Measurements from ENCODE around the gene TSC22D2.

TSC22D2 gene

DNA sequence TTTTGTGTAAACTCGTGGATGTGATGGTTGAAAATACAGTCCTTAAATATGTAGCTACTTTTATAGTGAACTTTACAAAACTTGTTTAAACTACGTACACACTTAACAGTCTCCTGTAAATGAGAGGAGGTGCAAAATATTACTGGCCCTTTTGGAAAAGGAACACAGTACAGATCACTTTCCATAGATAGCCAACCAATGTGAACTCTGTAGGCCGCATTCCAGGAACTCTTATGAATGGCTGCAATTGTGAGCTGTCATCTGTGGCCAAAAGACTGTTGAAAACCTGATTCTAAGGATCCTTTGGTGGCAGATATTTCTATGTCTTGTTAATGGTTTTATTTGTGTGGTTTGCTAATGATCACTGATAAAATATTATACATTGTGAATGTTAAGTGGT, 6.2 kb downstream of the TSC22D2 start:
- ATAC-seq = 0 out of 3 replicates have a peak, but pooled peaks have one; percentile 9
- no peak for TF ChIP-seq BACH2 (CRISPR knock-in tag; IDR thresholded peaks at IDR 0.05; ENCODE audit: borderline replicate concordance)
- no peak for TF ChIP-seq CSDC2 (CRISPR knock-in tag; IDR thresholded peaks at IDR 0.05)
- TF ChIP-seq, protein P1, sequence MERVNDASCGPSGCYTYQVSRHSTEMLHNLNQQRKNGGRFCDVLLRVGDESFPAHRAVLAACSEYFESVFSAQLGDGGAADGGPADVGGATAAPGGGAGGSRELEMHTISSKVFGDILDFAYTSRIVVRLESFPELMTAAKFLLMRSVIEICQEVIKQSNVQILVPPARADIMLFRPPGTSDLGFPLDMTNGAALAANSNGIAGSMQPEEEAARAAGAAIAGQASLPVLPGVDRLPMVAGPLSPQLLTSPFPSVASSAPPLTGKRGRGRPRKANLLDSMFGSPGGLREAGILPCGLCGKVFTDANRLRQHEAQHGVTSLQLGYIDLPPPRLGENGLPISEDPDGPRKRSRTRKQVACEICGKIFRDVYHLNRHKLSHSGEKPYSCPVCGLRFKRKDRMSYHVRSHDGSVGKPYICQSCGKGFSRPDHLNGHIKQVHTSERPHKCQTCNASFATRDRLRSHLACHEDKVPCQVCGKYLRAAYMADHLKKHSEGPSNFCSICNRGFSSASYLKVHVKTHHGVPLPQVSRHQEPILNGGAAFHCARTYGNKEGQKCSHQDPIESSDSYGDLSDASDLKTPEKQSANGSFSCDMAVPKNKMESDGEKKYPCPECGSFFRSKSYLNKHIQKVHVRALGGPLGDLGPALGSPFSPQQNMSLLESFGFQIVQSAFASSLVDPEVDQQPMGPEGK (CRISPR knock-in tag; IDR thresholded peaks at IDR 0.05; ENCODE audit: borderline replicate concordance) = no peak
- TF ChIP-seq TCF4 (CRISPR knock-in tag; IDR thresholded peaks at IDR 0.05; ENCODE audit: borderline replicate concordance) = no peak
- TF ChIP-seq ZNF70 (CRISPR knock-in tag; IDR thresholded peaks at IDR 0.05) = no peak
- no peak for TF ChIP-seq ISL1 (CRISPR knock-in tag; IDR thresholded peaks at IDR 0.05)
- TF ChIP-seq, protein P2, sequence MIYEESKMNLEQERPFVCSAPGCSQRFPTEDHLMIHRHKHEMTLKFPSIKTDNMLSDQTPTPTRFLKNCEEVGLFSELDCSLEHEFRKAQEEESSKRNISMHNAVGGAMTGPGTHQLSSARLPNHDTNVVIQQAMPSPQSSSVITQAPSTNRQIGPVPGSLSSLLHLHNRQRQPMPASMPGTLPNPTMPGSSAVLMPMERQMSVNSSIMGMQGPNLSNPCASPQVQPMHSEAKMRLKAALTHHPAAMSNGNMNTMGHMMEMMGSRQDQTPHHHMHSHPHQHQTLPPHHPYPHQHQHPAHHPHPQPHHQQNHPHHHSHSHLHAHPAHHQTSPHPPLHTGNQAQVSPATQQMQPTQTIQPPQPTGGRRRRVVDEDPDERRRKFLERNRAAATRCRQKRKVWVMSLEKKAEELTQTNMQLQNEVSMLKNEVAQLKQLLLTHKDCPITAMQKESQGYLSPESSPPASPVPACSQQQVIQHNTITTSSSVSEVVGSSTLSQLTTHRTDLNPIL (CRISPR knock-in tag; IDR thresholded peaks at IDR 0.05; ENCODE audit: low read depth) = no peak
- TF ChIP-seq SNAI2 (CRISPR knock-in tag; IDR thresholded peaks at IDR 0.05) = no peak
- TF ChIP-seq ZC3H10 (CRISPR knock-in tag; IDR thresholded peaks at IDR 0.05) = no peak

DNA sequence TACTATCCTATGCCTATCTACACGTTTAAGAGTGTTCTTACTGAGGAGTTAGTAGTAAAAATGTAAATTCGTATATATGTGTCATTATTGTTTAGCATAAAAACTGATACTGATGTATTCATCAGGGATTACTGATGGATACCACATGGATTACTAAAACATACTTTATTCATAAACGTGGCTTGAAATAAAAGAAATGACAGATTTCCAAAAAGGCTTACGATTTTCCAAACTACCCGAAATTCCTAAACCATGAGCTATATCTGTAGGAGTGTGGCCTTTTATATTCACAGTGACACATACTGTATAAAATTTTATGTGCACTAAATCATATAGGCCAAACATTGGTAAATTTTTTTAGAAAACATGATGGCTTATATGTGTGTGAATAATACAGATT, 6.9 kb downstream of the TSC22D2 start:
- ATAC-seq = peak; percentile 5; the same call in 1 of the 3 replicates
- TF ChIP-seq BACH2 (CRISPR knock-in tag; IDR thresholded peaks at IDR 0.05; ENCODE audit: borderline replicate concordance) (no peak), ZFP3 (CRISPR knock-in tag; IDR thresholded peaks at IDR 0.05) (no peak), ARNTL (CRISPR knock-in tag; IDR thresholded peaks at IDR 0.05; ENCODE audit: borderline replicate concordance, low read depth) (no peak), ISL1 (CRISPR knock-in tag; IDR thresholded peaks at IDR 0.05) (no peak), ZNF70 (CRISPR knock-in tag; IDR thresholded peaks at IDR 0.05) (no peak), OSR1 (CRISPR knock-in tag; IDR thresholded peaks at IDR 0.05) (no peak)
- TF ChIP-seq, protein P3, sequence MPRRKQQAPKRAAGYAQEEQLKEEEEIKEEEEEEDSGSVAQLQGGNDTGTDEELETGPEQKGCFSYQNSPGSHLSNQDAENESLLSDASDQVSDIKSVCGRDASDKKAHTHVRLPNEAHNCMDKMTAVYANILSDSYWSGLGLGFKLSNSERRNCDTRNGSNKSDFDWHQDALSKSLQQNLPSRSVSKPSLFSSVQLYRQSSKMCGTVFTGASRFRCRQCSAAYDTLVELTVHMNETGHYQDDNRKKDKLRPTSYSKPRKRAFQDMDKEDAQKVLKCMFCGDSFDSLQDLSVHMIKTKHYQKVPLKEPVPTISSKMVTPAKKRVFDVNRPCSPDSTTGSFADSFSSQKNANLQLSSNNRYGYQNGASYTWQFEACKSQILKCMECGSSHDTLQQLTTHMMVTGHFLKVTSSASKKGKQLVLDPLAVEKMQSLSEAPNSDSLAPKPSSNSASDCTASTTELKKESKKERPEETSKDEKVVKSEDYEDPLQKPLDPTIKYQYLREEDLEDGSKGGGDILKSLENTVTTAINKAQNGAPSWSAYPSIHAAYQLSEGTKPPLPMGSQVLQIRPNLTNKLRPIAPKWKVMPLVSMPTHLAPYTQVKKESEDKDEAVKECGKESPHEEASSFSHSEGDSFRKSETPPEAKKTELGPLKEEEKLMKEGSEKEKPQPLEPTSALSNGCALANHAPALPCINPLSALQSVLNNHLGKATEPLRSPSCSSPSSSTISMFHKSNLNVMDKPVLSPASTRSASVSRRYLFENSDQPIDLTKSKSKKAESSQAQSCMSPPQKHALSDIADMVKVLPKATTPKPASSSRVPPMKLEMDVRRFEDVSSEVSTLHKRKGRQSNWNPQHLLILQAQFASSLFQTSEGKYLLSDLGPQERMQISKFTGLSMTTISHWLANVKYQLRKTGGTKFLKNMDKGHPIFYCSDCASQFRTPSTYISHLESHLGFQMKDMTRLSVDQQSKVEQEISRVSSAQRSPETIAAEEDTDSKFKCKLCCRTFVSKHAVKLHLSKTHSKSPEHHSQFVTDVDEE (CRISPR knock-in tag; IDR thresholded peaks at IDR 0.05) = no peak

DNA sequence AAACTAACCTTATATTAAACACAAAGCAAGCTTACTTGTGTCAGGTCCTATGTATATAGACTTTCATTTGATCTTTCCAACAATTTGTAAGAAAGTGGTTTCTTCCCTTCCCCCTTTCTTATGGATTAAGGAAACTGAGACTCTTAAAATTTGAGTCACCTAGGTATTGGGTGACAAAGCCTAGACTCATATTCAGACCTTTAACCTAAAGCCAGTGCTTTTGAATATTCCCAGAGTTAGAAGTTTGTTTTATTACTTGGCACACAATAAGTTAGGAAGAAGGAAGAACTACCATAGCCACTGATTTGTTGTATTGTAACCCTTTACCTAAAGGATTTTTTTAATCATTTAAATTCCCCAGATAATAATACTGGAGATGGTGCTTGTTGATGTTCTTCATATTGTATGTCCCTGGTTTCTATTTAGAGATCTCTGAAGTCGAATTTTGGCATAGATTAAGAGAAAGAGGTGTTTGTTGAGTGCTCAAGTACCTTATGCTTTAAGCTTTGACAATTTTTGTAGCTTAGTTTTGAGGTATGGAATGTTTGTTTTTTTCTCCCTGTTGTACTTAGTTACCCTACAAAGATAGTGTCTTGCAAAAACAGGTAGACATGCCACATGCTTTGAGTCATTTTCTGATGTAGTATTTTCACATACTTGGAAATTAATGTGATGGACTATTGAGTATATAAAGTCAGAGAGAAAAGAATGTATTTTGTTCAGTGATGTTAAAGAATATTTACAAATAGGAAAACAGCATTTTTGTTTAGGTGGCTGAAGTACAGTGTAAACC, 11.2 kb downstream of the TSC22D2 start:
- ATAC-seq = no peak
- TF ChIP-seq GLIS3 (CRISPR knock-in tag; IDR thresholded peaks at IDR 0.05) (no peak), ZNF70 (CRISPR knock-in tag; IDR thresholded peaks at IDR 0.05) (no peak), ZNF565 (CRISPR knock-in tag; conservative IDR thresholded peaks at IDR 0.05; ENCODE audit: low read depth) (no peak), ZC3H10 (CRISPR knock-in tag; IDR thresholded peaks at IDR 0.05) (no peak), OSR1 (CRISPR knock-in tag; IDR thresholded peaks at IDR 0.05) (no peak), ARNTL (CRISPR knock-in tag; IDR thresholded peaks at IDR 0.05; ENCODE audit: borderline replicate concordance, low read depth) (no peak), SNAI2 (CRISPR knock-in tag; IDR thresholded peaks at IDR 0.05) (no peak), ESRRG (CRISPR knock-in tag; IDR thresholded peaks at IDR 0.05) (no peak), ISL1 (CRISPR knock-in tag; IDR thresholded peaks at IDR 0.05) (no peak), ZFP30 (CRISPR knock-in tag; IDR thresholded peaks at IDR 0.05) (no peak), PPARA (CRISPR knock-in tag; IDR thresholded peaks at IDR 0.05; ENCODE audit: borderline replicate concordance) (no peak)
- TF ChIP-seq, protein P4, sequence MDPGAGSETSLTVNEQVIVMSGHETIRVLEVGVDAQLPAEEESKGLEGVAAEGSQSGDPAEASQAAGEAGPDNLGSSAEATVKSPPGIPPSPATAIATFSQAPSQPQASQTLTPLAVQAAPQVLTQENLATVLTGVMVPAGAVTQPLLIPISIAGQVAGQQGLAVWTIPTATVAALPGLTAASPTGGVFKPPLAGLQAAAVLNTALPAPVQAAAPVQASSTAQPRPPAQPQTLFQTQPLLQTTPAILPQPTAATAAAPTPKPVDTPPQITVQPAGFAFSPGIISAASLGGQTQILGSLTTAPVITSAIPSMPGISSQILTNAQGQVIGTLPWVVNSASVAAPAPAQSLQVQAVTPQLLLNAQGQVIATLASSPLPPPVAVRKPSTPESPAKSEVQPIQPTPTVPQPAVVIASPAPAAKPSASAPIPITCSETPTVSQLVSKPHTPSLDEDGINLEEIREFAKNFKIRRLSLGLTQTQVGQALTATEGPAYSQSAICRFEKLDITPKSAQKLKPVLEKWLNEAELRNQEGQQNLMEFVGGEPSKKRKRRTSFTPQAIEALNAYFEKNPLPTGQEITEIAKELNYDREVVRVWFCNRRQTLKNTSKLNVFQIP (CRISPR knock-in tag; IDR thresholded peaks at IDR 0.05; ENCODE audit: borderline replicate concordance, low read depth) = no peak
- TF ChIP-seq, protein P2 (CRISPR knock-in tag; IDR thresholded peaks at IDR 0.05; ENCODE audit: low read depth) = no peak
